Natural killer cell treated with Interleukin-12 subunit alpha and Interleukin-12 subunit beta and Interleukin-15 and Interleukin-18, amount 100 ng/mL, for 72 hours (primary cell): ENCODE measurements around the gene WDFY4. TPM values are rescaled to one million over a fixed set of nuclear protein-coding genes. Genes with fewer than 3 reads are reported as not detected.
A peak's percentile ranks its signal among the peaks of the same experiment; 100 is the strongest.

Source experiments
- ATAC-seq, 2 donors: fragments of 150-1000 bp; cut with Tn5 transposase in 1 of 2; sonication (Bioruptor Pico), chemical (Tn5 transposase) in 1 of 2; 2 replicates each; pipeline ENCODE4 v1.10.0; 2021
- DNase-seq: peaks from one replicate; pipeline ENCODE4 v3.0.0; 2022; ENCODE audit warnings: low spot score
- H3K27ac Mint-ChIP-seq, 2 donors: 1 replicate in 1 of 2; 2 replicates in 1 of 2; pipeline ENCODE4 v1.8.0; 2022; ENCODE audit warnings: mixed read lengths in 2 of 2, mild to moderate bottlenecking in 1 of 2, moderate library complexity in 1 of 2
- H3K27me3 Mint-ChIP-seq, 2 donors: 1 replicate in 1 of 2; 2 replicates in 1 of 2; pipeline ENCODE4 v1.8.0; 2022; ENCODE audit warnings: mixed read lengths in 2 of 2
- H3K36me3 Mint-ChIP-seq: one replicate; pipeline ENCODE4 v1.8.0; 2022; ENCODE audit warnings: mixed read lengths
- H3K4me1 Mint-ChIP-seq, 2 donors: 1 replicate in 1 of 2; 2 replicates in 1 of 2; pipeline ENCODE4 v1.8.0; 2022; ENCODE audit warnings: low read depth in 2 of 2, mixed read lengths in 2 of 2, mild to moderate bottlenecking in 1 of 2
- H3K4me3 Mint-ChIP-seq: one replicate; pipeline ENCODE4 v1.8.0; 2022; ENCODE audit warnings: mixed read lengths
- H3K9me3 Mint-ChIP-seq: 2 replicates; pipeline ENCODE4 v1.8.0; 2022; ENCODE audit warnings: mixed read lengths
- total RNA-seq, 2 donors: library from RNA; stranded (reverse); gene quantifications; one replicate each; pipeline ENCODE4 v1.2.3, GENCODE V29; 2022

The WDFY4 gene
- total RNA-seq, 2 donors from 2014 or later = 2.0 TPM; not detected in 1

DNA sequence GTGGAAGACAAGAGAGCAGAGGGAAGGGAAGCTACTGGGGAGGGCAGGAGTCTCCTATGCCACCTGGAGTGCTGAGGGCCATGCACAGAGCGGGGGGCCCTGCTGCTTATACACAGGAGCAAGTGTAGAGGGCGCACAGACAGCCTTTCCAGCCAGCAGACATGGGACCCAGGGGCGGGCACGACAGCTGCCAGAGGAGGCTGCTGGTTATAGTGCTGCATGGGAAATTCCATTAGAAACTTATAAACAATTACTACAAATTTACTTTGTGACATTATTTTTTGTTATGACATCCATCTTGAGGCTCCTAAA lies 90.5 kb downstream of the WDFY4 start:
- Mint-ChIP-seq H3K36me3 (no peaks in the 10 kb centered on the region), H3K27ac (no peak overlapping the region), H3K4me3 (no peak overlapping the region), H3K27me3 (no peaks in the 10 kb centered on the region), H3K4me1 (no peaks in the 10 kb centered on the region), H3K9me3 (no peaks in the 10 kb centered on the region)
- no peak for DNase-seq
- ATAC-seq = no peak

DNA sequence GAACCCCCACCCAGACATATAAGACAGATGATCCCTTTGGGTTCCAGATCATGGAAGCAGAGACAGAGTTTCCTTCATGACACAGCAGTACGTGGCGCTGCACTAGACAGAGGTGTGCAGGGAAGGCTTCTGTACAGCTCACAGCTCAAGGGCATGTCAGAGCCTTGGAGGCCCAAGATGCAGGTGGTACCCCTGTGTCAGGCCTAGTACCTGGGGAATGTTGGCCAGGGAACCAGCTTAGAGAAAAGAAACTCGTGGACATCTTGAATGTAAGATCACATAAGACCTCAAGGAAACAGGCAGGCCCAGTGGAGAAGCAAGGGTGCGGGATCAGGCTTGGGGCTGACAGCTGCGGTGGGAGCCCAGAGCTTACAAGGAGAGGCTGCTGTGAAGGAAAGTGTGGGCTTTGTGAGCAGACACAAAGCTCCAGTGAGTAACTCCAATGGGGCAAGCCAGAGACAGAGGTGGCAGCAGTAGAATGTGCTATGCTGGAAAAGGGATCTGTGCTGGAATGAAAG lies 91.4 kb downstream of the WDFY4 start:
- H3K4me3 Mint-ChIP-seq = no peak overlapping the region
- H3K27ac Mint-ChIP-seq = no peak overlapping the region
- DNase-seq (no peak), ATAC-seq (no peak)
- H3K9me3 Mint-ChIP-seq = no peaks in the 10 kb centered on the region
- H3K36me3 Mint-ChIP-seq = no peaks in the 10 kb centered on the region
- no peaks in the 10 kb centered on the region for H3K4me1 Mint-ChIP-seq
- no peaks in the 10 kb centered on the region for H3K27me3 Mint-ChIP-seq

DNA sequence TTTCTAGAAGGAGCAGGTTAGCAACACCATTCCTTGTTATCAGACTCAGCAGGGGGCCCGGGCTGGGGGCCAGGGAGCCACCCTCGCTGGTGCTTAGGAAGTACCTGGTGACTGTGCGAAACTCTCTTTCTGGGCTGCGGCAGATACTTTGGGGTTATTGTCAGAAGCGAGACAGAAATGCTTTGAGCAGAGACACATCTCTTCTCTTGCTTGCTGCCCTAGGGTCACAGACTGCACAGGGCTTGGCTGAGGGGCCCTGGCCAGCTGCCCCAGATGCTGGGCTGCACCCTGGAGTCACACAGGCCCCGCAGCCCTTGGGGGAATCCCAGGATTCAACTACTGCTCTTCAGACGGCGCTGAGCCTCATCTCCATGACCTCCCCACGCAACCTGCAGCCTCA lies 91.9 kb downstream of the WDFY4 start:
- Mint-ChIP-seq H3K27me3 (no peaks in the 10 kb centered on the region), H3K36me3 (no peaks in the 10 kb centered on the region), H3K4me3 (no peak overlapping the region), H3K9me3 (no peaks in the 10 kb centered on the region), H3K27ac (no peak overlapping the region), H3K4me1 (no peaks in the 10 kb centered on the region)
- DNase-seq = no peak
- ATAC-seq = no peak

DNA sequence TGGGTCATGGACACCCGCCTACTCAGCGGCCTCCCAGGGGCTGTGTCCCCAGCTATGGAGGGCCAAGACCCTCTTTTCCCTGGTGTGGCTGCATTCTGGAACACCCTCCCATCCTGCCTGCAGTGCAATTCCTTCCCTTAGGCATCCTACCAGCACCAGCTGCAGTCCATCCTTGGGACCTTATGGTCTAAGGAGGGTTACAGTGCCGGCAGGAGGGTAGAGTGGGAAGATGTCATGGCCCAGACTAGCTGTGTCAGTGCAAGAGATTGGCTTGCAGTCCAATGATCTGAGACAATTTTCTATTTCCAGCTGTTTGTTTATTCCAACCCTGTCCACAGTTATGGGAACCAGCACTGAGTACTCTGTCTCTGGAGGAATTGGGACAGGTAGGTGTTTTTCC lies 92.4 kb downstream of the WDFY4 start:
- no peaks in the 10 kb centered on the region for H3K4me1 Mint-ChIP-seq
- H3K27me3 Mint-ChIP-seq = no peaks in the 10 kb centered on the region
- DNase-seq (no peak), ATAC-seq (no peak)
- H3K9me3 Mint-ChIP-seq = no peaks in the 10 kb centered on the region
- no peak overlapping the region for H3K27ac Mint-ChIP-seq
- H3K36me3 Mint-ChIP-seq = no peaks in the 10 kb centered on the region
- H3K4me3 Mint-ChIP-seq = no peak overlapping the region

DNA sequence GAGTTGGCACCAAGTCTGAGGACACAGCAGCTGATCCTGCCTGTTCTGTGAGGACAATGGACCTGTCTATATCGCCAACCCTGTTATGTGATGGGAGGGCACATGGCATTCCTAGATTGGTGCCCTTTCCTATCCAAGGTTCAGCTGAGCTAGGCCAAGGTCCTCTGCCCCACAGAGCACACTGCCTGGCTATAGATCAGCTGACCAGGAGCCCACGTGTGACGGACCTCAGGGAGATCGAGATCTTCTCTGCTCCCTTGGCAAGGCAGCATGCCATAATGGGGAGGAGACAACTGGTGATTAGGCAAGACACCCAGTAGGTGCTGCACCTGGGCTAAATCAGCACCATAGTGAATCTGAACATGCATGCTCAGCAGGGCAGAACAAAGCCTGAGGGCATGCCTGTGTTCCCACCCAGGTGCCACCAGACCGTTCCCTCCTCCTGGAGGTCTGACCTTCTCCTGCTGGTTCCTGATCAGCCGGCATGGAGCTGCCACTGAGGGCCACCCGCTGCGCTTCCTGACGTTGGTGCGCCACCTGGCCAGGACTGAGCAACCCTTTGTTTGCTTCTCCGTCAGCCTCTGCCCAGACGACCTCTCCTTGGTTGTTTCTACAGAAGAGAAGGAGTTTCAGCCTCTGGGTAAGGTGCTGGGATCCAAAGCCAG lies 93.7 kb downstream of the WDFY4 start:
- no peaks in the 10 kb centered on the region for H3K36me3 Mint-ChIP-seq
- no peaks in the 10 kb centered on the region for H3K4me1 Mint-ChIP-seq
- DNase-seq (no peak), ATAC-seq (no peak)
- H3K4me3 Mint-ChIP-seq = no peak overlapping the region
- H3K9me3 Mint-ChIP-seq = no peaks in the 10 kb centered on the region
- H3K27me3 Mint-ChIP-seq = peaks cover 0 to 3% of the 10 kb centered on the region in 2 donors
- H3K27ac Mint-ChIP-seq = no peak overlapping the region

DNA sequence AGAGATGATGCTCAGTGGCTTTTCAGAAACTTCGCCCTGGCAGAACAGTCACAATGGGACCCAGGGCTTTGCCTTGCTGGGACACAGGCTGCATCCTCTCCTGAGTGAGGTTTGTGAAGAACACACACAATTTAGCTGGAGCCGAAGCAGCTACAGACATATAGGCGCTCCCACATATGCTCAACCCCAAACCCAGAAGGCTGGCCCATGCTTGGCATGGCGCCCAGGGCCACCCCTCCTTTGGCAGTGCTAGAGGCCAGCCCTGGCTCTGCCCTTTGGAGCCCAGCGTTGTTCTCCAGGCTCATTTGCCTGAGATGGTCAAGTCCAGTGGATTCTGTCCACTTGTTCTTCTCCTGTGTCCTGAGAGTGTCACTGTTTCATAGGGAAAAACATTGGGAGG lies 94.4 kb downstream of the WDFY4 start:
- no peaks in the 10 kb centered on the region for H3K9me3 Mint-ChIP-seq
- DNase-seq (no peak), ATAC-seq (no peak)
- H3K4me1 Mint-ChIP-seq = no peaks in the 10 kb centered on the region
- H3K36me3 Mint-ChIP-seq = no peaks in the 10 kb centered on the region
- H3K27ac Mint-ChIP-seq = no peak overlapping the region
- H3K27me3 Mint-ChIP-seq = peaks cover 0 to 3% of the 10 kb centered on the region in 2 donors
- H3K4me3 Mint-ChIP-seq = no peak overlapping the region

DNA sequence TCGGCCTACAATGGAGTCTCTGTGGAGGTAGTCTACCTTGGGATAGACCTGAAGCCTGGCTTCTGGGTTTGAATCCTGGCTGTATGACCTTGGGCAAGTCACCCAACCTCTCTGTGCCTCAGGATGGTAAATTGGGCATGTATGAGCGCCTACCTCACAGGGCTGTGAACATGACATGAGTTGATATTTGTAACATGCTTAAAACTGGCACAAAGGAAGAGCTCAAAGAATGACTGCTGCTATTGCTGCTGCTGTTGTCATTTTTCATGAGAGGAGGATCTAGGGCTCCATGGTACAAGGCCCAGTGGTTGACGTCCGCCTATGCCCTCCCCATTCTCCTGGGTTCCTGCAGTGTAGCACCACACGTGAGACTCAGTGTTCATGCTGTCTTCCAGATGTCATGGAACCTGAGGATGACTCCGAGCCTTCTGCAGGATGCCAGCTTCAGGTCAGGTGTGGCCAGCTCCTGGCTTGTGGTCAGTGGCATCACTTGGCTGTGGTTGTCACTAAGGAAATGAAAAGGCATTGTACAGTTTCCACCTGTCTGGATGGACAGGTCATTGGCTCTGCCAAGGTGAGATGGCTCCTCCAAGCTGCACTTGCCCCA lies 95.0 kb downstream of the WDFY4 start:
- Mint-ChIP-seq H3K27ac (no peak overlapping the region), H3K27me3 (peaks cover 0 to 3% of the 10 kb centered on the region in 2 donors), H3K4me3 (no peak overlapping the region), H3K36me3 (no peaks in the 10 kb centered on the region), H3K4me1 (no peaks in the 10 kb centered on the region), H3K9me3 (no peaks in the 10 kb centered on the region)
- ATAC-seq (no peak), DNase-seq (no peak)

DNA sequence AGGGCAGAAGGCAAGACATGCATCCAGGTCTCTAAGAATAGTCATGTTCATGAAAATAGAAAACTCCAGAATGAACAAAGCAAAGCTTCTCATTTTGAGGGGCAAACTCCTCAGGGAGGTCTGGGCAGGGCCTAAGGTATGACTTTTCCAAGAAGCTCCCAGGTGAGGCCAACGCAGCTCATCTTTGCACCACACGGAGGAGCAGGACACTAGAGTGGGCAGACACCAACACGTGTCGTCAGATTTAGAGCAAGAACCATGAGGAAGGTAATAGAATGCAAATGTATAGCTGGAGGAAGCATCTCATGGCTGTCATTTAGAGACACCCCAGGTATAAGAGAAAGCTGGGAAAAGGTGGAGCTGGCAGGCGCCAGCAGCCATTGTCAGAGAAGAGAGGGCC lies 95.7 kb downstream of the WDFY4 start:
- H3K27ac Mint-ChIP-seq = no peak overlapping the region
- no peak for ATAC-seq
- peaks cover 0 to 3% of the 10 kb centered on the region in 2 donors for H3K27me3 Mint-ChIP-seq
- H3K36me3 Mint-ChIP-seq = no peaks in the 10 kb centered on the region
- no peak overlapping the region for H3K4me3 Mint-ChIP-seq
- H3K4me1 Mint-ChIP-seq = no peaks in the 10 kb centered on the region
- no peaks in the 10 kb centered on the region for H3K9me3 Mint-ChIP-seq
- no peak for DNase-seq

DNA sequence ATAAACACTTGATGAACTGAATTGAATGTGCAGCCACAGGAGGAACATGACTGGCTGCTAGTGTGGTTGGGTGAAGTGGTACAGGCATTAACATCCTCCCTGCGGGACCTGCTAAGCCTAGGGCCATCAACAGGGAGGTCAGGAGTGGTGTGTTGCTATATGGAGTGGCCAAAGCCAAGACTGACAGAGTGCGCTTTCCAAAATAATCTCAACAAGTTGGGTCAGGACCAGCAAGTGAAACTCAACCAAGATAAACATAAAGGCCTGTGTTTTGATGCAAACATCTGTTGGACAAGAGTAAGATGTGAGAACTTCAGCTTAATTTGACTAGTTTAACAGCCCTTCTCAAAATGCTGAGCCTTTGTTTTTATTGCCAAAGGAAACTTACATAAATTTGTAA lies 97.7 kb downstream of the WDFY4 start:
- no peak for DNase-seq
- Mint-ChIP-seq H3K27ac (no peak overlapping the region), H3K4me1 (no peaks in the 10 kb centered on the region), H3K36me3 (no peaks in the 10 kb centered on the region), H3K9me3 (no peaks in the 10 kb centered on the region), H3K27me3 (peaks cover 3 to 9% of the 10 kb centered on the region in 2 donors), H3K4me3 (no peak overlapping the region)
- ATAC-seq = peak in 1 of 2 donors; percentile 47

DNA sequence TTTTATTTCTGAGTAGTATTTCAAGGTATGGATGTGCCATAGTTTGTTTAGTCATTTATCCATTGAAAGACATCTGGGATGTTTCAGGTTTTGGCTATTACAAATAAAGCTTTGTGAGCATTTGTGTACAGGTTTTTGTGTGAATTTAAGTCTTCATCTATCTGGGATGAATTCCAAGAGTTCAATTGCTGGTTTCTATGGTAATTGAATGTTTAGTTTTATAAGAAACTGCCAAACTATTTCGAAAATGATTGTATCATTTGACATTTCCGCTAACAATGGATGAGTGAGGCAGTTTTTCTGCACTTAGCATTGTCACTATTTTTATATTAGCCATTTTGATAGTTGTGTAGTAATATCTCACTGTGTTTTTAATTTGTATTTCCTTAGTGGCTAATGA lies 99.4 kb downstream of the WDFY4 start:
- Mint-ChIP-seq H3K36me3 (no peaks in the 10 kb centered on the region), H3K4me3 (no peak overlapping the region), H3K4me1 (no peaks in the 10 kb centered on the region), H3K27me3 (peaks cover 11 to 17% of the 10 kb centered on the region in 2 donors), H3K9me3 (no peaks in the 10 kb centered on the region), H3K27ac (no peak overlapping the region)
- ATAC-seq = no peak
- no peak for DNase-seq

DNA sequence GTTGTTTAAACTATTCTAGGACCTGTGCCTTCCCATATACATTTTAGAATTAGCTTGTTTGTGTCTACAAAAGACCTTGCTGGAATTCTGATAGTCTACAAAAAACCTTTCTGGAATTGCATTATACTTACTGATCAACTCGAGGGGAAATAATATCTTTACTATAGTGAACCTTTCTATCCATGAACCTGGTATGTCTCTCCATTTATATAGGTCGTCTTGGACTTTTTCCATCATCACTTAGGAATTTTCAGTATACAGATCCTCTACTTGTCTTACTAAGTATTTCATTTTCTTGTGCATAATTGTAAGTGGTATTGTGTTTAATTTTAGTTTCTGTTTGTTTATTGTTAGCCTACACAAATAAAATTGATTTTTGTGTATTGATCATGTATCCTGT lies 101.1 kb downstream of the WDFY4 start:
- peaks cover 0 to 2% of the 10 kb centered on the region in 2 donors for H3K4me1 Mint-ChIP-seq
- H3K4me3 Mint-ChIP-seq = no peak overlapping the region
- no peaks in the 10 kb centered on the region for H3K36me3 Mint-ChIP-seq
- DNase-seq (no peak), ATAC-seq (no peak)
- H3K27ac Mint-ChIP-seq = no peak overlapping the region
- H3K9me3 Mint-ChIP-seq = no peaks in the 10 kb centered on the region
- H3K27me3 Mint-ChIP-seq = peaks cover 17 to 19% of the 10 kb centered on the region in 2 donors

DNA sequence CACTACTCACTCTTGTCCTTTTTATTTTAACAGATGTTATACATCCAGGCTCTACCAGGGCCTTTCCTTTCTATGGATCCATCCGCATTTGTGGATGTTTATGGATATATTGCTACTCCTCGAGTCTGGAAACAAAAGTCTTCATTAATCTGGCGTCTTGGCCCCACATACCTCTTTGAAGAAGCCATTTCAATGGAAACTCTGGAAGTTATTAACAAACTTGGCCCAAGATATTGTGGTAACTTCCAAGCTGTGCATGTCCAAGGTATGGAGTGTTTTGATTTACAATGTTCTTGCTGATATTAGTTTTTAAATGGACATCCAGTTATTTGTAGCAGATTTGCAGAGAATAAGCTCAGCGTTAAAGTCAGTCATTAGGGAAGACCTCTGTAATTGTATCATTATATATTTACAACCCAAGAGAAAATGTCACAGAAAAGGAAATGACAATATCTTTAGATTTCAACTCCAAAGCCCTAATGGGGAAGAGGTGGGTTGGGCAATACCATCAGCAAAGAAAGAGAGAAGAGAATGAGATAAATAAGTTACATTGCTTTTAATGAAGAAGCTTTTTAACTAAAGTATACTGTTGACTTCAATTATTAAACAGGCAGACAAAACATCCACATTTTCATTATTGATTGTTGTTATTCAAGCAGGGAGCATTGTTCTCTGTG lies 102.1 kb downstream of the WDFY4 start:
- Mint-ChIP-seq H3K27me3 (peaks cover 17 to 19% of the 10 kb centered on the region in 2 donors), H3K4me3 (no peak overlapping the region), H3K4me1 (peaks cover 0 to 2% of the 10 kb centered on the region in 2 donors), H3K9me3 (no peaks in the 10 kb centered on the region), H3K27ac (no peak overlapping the region), H3K36me3 (no peaks in the 10 kb centered on the region)
- DNase-seq (no peak), ATAC-seq (no peak)

DNA sequence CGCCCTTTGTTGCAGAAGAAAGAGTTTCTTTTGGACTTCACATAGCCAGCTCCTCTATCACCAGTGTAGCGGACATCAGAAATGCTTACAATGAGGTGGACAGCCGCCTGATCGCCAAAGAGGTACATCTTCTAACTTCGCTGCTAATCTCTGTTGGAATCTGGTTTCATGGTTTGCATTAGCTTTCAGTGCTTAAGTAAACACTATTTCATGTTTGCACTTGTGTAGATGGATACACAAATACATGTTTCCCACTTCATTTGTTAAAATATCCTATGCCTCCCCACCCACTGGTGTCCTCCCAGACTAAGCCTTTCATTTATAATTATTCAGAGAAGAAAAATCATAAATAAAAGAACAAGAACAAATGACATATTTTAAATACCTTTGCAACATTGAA lies 103.9 kb downstream of the WDFY4 start:
- no peak overlapping the region for H3K4me3 Mint-ChIP-seq
- DNase-seq (no peak), ATAC-seq (no peak)
- H3K9me3 Mint-ChIP-seq = no peaks in the 10 kb centered on the region
- H3K27ac Mint-ChIP-seq = no peak overlapping the region
- H3K4me1 Mint-ChIP-seq = peaks cover 0 to 2% of the 10 kb centered on the region in 2 donors
- H3K27me3 Mint-ChIP-seq = peaks cover 21 to 25% of the 10 kb centered on the region in 2 donors
- no peaks in the 10 kb centered on the region for H3K36me3 Mint-ChIP-seq
